Mucosa of rectum (tissue), 2 donors: ENCODE measurements around the gene CEACAM7.

Experiments
- H3K27ac ChIP-seq, 2 donors: one replicate each; pipeline ENCODE4 v1.7.0; 2013; ENCODE audit warnings: inconsistent platforms in 2 of 2, low read depth in 2 of 2, low read length in 2 of 2
- H3K27me3 ChIP-seq, 2 donors: one replicate each; pipeline ENCODE4 v1.7.0; 2013; ENCODE audit warnings: low read length in 2 of 2; ENCODE audit not compliant: control insufficient read depth in 2 of 2, insufficient read depth in 2 of 2
- H3K36me3 ChIP-seq, 2 donors: one replicate each; pipeline ENCODE4 v1.7.0; 2013; ENCODE audit warnings: low read length in 2 of 2; ENCODE audit not compliant: control insufficient read depth in 2 of 2, insufficient read depth in 2 of 2
- H3K4me1 ChIP-seq, 2 donors: one replicate each; pipeline ENCODE4 v1.7.0; 2013; ENCODE audit warnings: low read length in 2 of 2, mild to moderate bottlenecking in 1 of 2; ENCODE audit not compliant: control insufficient read depth in 2 of 2, insufficient read depth in 2 of 2
- H3K4me3 ChIP-seq, 2 donors: one replicate each; pipeline ENCODE4 v1.7.0; 2013; ENCODE audit warnings: low read length in 2 of 2
- H3K9ac ChIP-seq, 2 donors: one replicate each; pipeline ENCODE4 v1.7.0; 2013; ENCODE audit warnings: low read length in 2 of 2, low read depth in 1 of 2, mild to moderate bottlenecking in 1 of 2
- H3K9me3 ChIP-seq, 2 donors: one replicate each; pipeline ENCODE4 v1.7.0; 2013; ENCODE audit warnings: low read length in 2 of 2; ENCODE audit not compliant: control insufficient read depth in 2 of 2
- donor health status: healthy.
- donor health status: Normal muscosa, but diverticular disease.

The CEACAM7 gene

GRCh38 chr19:41637484-41637883 is 50.6 kb downstream of the CEACAM7 start:
- Histone ChIP-seq H3K4me1 (no peaks in the 10 kb centered on the region), H3K27me3 (peaks cover 3 to 6% of the 10 kb centered on the region in 2 donors), H3K27ac (no peak overlapping the region), H3K9me3 (no peaks in the 10 kb centered on the region), H3K36me3 (no peaks in the 10 kb centered on the region), H3K4me3 (no peak overlapping the region), H3K9ac (no peak overlapping the region)

DNA sequence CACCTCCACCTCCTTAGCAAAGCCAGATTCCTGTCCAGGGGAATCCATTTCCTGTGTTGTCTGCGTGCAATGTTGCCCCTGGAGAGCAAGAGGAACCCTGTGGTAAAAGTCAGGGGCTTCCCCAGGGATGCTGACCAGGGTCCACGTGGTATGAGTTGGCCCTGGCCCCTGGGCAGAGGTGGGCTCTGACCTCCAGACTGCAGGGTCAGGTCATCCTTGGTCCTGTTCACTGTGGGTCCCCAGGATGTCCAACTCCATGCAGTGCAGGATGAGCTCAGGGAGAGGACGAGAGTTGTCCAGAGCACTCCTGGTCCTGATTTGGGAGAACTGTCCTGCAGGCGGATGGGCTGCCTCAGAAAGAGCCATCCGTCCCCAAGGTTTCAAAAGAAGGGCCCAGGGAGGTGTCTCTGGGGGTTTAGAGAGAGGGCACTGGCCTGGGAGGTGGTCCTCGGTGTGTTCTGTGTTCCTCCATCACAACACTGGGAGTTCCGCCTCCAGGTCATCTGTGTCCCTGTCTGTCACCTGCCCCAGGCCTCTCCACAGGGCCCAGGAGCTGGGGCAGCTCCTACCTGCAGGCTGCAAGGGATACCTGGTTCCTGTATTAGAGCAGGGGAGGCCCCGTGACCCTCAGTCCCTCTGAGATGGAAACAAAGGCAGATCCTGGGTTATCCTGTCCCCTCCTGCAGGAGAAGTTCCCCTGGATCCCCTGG is 59.9 kb downstream of the CEACAM7 start:
- no peaks in the 10 kb centered on the region for H3K4me1 ChIP-seq
- H3K27ac ChIP-seq = no peak overlapping the region
- H3K4me3 ChIP-seq = no peak overlapping the region
- H3K36me3 ChIP-seq = no peaks in the 10 kb centered on the region
- H3K9me3 ChIP-seq = no peaks in the 10 kb centered on the region
- no peak overlapping the region for H3K9ac ChIP-seq
- peaks cover 3 to 11% of the 10 kb centered on the region in 2 donors for H3K27me3 ChIP-seq

- no peaks in the 10 kb centered on the region for H3K36me3 ChIP-seq
- H3K9ac ChIP-seq = no peak within 1 kb of the TSS
- H3K4me3 ChIP-seq = peak within 1 kb of the TSS in 1 of 2 donors; percentile 28
- peaks cover 3 to 11% of the 10 kb centered on the region in 2 donors for H3K27me3 ChIP-seq
- no peak within 1 kb of the TSS for H3K27ac ChIP-seq
- H3K9me3 ChIP-seq = no peaks in the 10 kb centered on the region
- H3K4me1 ChIP-seq = no peaks in the 10 kb centered on the region
Observed at GRCh38 chr19:41626877-41627276, 61.2 kb downstream of the CEACAM7 start, which contains the start of gene CEACAM4. Gene CEACAM4 (minus strand): TSS chr19:41627074. CDS start chr19:41626963, 111 bp downstream.

DNA sequence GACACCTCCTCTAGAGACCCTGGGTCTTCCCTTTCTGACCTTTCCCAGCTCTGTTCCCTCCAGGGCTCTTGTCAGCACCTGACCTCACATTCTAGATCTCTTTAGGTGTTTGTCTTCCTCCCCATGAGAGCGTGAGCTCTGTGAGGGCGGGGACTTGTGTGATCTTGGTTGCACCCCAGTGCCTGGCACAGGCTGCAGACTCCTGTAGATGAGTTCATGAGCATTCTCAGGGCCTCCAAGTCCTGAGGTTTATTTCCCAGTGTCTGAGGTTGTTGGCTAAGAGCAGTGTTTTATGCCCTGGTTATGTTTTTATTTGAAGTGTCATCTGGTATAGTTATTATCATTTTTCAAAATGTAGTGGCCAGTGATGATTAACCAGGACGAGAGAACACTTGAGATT is 61.8 kb downstream of the CEACAM7 start:
- H3K4me3 ChIP-seq = peak overlapping the region in 1 of 2 donors; percentile 28
- H3K4me1 ChIP-seq = no peaks in the 10 kb centered on the region
- H3K9ac ChIP-seq = no peak overlapping the region
- no peaks in the 10 kb centered on the region for H3K36me3 ChIP-seq
- H3K27me3 ChIP-seq = peaks cover 3 to 11% of the 10 kb centered on the region in 2 donors
- no peak overlapping the region for H3K27ac ChIP-seq
- no peaks in the 10 kb centered on the region for H3K9me3 ChIP-seq

GRCh38 chr19:41624937-41625336 is 63.1 kb downstream of the CEACAM7 start:
- Histone ChIP-seq H3K4me1 (no peaks in the 10 kb centered on the region), H3K9ac (no peak overlapping the region), H3K27me3 (peaks cover 3 to 11% of the 10 kb centered on the region in 2 donors), H3K4me3 (no peak overlapping the region), H3K36me3 (no peaks in the 10 kb centered on the region), H3K27ac (no peak overlapping the region), H3K9me3 (no peaks in the 10 kb centered on the region)

GRCh38 chr19:41624515-41624914 is 63.6 kb downstream of the CEACAM7 start:
- Histone ChIP-seq H3K36me3 (no peaks in the 10 kb centered on the region), H3K4me1 (no peaks in the 10 kb centered on the region), H3K27me3 (peaks cover 3 to 11% of the 10 kb centered on the region in 2 donors), H3K9me3 (no peaks in the 10 kb centered on the region), H3K27ac (no peak overlapping the region), H3K9ac (no peak overlapping the region), H3K4me3 (no peak overlapping the region)

GRCh38 chr19:41623360-41623759 is 64.7 kb downstream of the CEACAM7 start:
- Histone ChIP-seq H3K27ac (no peak overlapping the region), H3K9me3 (no peaks in the 10 kb centered on the region), H3K9ac (no peak overlapping the region), H3K27me3 (peaks cover 3 to 11% of the 10 kb centered on the region in 2 donors), H3K4me3 (no peak overlapping the region), H3K36me3 (no peaks in the 10 kb centered on the region), H3K4me1 (no peaks in the 10 kb centered on the region)
